Measurements from ENCODE around the gene CCDC88C. TPM values are rescaled to one million over a fixed set of nuclear protein-coding genes. Genes with fewer than 3 reads are reported as not detected.

CCDC88C gene
- polyA plus RNA-seq, 12 donors = 8.9 to 30.9 (median 13.1) TPM; not detected in 1

DNA sequence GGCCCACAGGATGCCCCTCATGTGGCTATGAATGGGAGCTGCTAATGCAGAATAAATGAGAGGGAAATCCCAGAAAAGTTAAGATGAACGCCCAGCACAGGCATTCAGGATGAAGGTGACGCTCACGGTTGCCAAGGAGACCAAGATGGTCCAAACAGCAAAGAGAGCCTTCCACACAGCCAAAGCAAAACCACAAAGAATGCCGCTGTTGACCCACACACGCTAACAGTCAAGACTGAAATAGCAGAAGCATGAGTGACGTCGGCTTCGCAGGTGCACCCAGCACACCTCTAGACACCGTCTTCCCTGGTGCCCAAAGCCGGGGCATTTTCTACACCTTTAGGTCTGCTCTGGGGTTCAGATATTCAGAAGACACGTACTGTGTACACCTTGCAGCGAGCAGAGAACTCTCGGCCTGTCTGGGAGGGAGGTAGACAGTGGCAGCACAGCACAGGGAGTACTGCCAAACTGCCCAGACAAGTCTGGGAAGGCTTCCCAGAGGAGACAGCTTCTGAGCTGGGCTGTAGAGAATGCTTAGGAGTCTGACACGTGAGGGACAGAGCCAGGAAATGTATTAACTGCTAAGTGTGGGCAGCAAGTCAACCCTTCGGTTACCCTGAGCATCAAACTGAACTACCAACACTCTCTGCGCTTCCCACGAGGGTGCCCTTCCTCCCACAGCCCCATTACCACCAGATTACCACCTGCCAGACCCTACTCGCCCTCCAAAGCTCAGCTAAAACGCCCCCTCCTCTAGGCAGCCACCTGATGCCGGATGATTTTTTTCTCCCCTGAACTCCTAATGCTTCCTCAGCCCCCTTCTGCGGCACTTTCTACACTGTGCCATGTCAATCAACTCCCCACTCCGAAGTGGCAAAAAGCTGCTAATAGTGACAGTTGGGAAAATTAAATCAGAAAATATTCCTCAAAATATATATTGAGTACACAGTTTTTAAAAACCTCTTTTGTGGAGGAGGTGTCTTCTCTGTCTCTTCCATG lies 50.1 kb downstream of the CCDC88C start:
- DNase-seq = no peak

DNA sequence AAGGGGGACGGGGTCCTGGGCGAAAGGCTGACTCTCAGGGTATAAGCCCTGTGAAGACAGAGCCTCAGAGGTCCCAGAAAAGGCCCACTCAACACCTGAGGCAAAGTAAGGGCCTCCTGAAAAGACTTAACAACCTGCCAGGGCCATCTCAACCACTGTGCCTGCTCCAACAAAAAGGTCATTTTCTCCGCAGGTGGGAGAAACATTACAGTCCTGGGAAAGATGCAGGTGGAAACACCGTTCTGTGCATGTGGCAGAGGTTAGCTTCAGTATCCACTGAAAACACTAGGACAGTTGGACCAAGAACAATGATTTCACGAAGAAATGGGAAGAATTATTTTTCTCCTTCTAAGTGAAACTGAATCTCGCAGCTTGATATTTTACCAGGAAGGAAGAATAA lies 50.9 kb downstream of the CCDC88C start:
- DNase-seq = no peak

DNA sequence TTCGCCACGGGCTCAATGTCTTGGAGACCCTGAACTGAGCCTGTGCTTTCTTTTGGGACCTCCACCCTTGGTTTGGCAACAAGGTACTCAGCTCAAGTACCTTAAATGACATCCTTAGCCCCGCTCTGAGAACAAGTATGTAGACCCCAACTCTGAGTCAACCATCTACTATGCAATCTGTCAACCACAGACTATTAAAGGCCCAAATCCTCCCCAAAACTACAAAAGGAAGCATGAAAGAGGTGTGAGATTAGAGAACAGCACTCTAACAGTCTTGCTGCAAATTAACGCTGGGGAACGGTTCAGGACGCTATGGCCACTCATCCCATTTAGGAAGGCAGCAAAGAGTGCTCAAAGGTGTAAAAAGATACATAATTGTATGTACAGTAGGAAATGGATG lies 52.1 kb downstream of the CCDC88C start:
- DNase-seq = no peak

DNA sequence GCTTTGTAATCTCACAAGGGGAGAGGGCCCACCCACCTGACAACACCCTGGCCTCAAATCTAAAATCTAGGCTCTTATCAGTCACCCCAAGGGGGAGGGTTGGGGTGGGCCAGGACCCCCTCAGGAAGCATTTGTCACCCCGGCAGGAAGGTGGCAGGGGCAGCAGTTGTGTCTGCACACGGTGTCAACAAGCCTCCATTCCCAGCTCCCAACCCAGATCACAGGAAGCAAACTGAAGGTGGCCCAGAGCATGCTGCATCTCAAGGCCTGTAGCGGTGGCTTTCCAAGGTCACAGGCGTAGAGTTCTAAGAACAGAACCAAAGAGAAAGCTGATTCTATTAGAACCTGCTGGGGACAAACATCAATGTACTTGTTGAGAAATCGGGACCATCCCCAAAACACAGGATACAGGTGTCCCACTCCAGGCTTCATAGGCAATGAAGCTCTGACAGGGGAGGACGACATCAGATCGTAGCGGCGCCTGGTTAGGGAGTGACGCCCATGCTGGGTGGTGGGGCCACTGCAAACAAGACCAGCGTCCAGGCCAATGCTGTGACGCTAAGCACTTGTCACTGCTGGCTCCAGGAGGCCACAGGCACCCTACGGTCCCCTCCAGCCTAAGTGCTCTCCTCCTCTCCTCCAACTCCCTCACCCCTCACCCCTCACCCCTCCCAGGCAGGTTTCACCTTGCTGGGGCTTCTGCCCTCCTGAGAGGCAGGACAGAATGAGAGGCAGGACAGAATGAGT lies 52.9 kb downstream of the CCDC88C start:
- no peak for DNase-seq

DNA sequence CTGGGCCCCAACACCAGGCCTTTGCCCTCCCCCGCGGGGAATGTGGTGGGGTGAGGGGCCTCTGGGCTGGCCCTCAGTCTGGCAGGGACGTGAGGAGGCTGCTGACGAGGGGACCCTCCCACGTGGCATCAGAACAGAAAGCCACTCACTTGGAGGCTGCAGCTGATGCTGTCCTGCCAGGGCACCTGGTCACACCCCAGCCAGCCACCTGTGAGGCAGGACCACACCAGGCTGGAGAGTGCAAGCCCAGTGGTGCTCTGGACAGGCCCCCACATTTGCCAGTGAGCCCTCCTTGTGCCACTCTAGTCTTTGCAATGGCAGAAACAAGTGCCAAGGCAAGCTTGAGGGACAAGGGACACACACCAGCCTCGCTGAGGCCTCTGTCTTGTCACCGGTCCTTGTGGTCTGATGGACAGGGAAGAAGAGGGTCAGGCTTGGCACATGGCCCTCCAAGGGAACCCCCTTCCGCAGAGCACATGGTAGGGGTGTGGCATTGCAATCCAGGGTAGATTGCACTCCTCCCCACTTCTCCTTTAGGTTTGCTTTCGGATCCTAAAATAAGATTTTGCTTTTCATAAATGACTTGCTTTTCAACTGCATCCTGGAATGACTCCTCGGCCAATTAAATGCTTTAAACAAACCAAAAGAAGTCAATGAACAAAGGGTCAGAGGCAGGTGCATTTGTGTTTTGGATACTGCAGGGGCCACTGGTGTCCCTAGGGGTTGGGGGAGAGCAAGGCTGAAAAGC lies 53.7 kb downstream of the CCDC88C start:
- no peak for DNase-seq

DNA sequence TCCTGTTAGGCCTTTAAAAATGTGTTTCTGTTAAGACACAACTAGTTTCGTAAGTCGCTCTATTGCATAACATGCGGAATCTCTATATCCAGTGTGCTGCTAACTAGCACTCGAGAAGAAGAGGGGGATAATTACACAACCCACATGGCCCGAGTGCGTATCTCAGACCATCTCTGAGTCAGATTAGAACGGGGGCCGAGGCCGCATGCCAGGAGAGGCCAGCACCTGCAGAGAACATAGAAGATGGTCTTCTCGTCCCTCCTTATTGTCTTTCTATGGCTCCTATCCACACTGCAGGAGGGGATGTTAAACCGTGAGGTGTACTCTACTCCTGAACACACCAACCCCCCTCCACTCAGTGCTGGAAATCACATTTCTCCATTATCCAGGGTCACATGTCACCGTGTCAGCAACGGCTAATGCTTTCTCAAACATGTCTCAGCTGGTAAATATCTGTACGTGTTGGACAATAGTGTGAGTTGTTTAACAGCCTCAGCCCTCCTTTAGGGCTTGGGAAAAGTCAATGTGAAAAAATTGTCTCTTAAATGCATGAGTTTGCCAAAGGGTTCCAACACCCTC lies 56.3 kb downstream of the CCDC88C start:
- DNase-seq = no peak

DNA sequence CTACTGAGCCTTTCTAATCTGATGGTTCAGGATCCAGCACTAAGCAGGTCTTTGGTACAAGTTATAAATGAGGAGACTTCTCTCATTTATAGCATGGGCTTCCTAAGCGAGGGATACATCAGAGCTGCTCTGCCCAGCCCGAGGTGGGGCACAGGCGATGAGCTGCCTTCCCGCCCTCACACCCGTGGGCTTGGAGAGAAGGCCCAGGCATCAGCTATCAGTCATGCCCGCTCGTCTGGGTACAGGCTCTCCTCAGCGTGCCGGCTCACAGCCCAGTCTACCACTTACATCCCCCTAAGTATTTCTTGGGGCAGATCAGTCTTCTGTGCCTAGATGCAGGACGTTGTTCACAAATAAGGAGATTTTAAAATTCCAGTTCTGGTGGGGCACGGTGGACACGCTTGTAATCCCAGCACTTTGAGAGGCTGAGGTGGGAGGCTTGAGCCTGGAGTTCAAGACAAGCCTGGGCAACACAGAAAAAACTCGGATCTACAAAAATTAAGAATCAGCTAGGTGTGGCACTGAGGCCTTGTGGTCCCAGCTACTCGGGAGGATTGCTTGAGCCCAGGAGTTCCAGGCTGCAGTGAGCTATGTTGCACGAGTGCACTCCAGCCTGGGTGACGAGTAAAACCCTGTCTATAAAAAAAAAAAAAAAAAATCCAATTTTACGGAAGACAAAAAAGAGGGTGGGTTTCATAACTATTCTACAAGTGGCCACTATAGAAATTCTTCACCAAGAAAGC lies 57.0 kb downstream of the CCDC88C start:
- no peak for DNase-seq

DNA sequence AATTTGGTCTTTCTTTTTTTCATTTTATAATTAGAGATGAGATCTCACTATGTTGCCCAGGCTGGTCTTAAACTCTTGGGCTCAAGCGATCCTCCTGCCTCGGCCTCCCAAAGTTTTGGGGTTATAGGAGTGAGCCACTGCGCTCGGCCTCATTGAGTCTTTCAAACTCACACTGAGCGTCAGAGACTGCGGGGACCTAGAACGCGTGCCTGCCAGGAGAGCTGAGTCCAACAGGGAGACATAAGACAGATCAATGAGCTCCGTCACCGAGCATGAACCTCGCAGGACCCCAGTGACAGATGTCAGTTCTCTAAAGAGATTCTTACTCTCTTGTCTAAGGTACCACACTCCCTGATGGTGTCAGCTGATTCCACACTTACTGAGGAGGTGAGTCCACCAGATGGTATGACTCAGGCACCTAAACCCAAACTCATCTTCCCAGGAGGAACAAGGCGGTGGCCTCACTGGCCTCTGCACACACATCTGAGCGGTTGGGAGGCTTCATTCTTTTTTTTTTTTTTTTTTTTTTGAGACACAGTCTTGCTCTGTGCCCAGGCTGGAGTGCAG lies 58.9 kb downstream of the CCDC88C start:
- no peak for DNase-seq

DNA sequence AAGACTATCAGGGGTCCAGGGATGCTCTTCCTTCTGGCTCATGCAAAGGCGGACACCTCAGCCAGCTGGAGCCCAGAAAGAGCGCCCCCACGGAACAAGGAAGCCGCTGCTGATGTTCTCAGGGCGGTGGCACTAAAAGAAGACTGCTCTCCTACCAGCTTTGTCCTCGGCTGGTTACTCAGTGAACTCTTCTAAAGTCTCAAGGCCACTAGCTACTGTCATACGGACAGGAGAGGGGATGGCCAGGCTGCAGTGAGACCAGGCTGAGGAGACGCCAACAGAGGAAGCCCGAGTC lies 59.6 kb downstream of the CCDC88C start:
- no peak for DNase-seq

DNA sequence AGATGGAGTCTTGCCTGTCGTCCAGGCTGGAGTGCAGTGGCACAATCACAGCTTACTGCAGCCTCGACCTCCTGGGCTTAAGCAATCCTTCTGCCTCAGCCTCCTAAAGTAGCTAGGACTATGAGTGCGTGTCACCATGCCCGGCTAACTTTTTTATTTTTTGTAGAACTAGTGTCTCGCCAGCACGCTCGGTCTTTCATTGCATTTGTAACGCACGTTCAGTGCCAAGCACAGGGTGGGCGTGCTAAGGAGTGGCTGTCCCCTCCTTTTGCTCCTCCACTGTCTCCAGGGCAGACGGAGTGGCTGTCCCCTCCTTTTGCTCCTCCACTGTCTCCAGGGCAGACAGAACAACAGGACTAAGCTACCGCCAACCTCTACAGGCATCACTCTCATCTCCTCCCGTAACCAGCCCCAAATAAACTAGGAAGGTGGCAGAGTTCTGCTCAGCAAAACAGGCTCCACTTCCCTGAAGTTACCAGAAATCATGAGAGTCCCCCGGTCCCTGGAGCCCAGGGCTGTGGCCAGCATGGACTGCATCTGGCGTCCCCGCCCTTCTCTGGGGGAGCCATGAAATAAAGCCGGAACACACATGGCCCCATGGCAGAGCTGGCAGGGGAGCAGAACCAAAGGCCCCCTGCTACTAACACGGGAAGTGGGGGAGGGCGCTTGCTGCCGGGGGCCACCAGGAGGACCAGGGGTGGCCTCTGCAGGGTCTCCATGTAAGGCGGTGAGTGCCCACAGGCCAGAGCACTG lies 60.2 kb downstream of the CCDC88C start:
- DNase-seq = no peak

DNA sequence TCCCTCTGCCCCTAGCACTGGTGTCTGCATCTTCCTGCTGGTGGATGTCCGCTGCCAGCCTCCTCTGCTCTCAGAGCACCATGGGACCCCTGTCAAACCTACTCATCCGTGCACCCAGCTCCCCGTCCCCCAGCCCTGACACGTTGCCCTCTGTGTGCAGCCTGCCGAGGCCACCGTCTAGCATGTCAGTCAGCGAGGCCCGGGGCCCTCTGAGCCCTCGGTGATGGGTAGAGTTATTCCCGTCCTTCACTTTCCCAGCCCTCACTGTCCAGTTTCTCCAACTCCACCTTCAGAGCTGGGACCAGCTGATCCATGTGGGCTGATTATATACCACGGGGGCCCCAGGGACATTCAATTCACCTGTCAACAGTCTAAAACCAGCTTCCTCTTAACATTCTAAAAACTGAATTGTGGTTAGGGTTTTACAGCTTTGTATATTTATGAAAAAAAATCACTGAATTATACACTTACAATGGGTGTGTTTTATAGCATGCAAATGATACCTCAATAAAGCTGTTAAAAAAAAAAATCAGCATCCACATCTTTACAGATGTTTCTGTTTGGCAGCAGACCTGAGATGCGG lies 61.3 kb downstream of the CCDC88C start:
- no peak for DNase-seq

DNA sequence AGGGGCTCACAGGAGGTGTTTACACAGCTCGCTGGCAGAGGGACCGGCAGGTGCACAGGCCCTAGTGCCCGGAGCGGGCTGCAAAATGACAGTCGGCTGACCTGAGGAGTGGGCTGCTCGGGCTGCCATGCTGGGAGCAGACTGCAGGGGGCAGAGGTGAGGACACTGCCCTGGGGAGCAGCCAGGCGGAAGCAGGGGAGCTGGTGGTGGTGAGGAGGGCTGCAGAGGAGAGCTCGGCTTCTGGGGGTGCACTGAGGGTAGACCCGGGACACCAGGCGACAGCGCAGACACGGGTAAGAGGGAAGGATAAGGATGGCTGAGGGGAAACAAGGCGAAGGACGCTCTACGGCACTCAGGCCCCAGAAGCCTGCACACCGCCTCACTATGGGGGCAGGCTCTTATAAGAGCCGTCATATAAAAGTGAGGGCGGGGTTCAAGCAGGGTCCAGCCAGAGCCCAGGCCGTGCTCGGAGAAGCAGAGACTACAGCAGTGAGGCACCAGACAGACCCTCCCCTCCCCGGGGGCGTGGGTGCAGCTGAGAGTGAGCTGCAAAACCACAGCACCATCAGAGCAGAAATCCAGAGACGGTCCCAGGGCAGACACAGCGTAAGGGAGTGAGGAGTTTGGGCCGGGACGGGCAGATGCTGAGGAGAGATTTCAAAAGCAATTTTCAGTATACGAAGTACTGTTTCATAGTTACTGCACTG lies 62.5 kb downstream of the CCDC88C start:
- no peak for DNase-seq

DNA sequence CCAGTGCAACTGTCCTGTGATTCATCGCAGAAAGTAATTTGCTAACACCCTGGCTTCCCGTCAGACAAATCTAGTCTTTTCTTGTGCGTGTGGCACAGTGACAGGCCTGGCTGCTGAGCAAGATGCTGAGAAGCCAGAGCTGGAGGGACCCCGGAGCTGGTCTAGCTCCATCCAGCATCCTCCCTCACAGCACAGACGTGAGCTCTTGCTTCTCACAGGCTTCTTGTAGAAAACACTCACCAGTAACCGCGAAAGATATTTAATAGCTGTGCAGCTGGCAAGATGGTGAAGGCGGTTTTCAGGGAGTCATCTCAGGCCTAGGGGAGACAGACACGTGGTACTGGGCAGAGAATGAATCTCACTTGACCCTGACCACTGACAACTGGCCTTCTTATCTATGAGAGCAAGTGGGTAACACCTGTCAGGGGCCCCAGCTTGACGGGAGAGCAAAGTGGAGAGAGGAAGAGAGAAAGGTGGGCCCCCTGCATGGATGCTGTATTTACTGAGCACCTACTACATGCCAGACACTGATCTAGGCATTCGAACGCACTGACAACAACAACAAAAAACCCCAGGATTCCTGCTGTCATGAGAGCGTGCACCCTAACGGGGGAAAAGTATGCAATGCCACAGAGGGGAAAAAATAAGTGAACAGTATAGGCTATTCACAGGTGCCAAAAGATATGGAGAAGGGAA lies 63.3 kb downstream of the CCDC88C start:
- peak; percentile 78 for DNase-seq

DNA sequence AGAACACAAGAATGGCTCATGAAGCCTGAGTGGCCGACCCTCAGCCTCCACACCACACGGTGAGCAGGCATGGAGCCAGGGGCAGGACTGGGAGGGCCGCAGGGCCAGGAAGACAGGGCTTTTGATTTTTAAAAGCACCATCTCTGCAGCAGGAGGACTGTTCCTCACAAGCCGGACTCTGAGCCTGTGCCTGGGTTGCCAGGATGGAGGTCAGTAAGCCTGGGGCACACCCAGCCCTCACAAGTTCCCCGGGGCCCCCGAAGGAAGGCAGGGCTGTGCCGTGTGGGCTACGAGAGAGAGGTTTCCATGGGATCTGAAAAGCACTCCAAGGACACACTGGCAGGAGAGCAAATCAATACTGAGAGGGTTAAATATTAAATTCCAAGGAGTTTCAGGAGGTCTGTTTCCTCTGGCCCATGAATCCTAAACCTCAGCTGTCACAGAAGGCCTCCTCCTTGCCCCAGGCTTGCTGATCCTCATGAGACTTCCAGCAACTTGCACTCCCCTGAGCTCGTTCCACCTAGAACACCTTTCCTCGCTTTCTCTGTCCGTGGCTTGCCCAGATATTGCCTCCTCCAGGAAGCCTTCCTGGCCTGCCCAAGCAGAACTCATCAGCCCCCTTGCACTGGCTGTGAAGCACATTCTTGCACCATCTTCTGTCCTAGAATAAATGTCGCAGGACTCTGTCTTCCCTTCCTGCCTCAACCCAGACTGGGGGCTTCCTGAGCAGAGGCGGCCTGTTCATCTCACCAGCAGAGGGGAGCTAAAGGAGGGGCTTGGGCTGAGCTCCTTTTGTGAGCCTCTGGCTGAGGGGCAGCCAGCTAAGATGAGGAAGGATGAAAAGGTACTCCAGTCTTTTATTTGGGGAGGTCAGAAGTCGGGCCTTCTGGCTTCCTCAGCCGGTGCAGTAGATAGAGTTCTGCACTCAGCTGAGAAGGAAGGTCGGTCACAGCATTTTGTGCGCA lies 64.6 kb downstream of the CCDC88C start:
- DNase-seq = no peak

DNA sequence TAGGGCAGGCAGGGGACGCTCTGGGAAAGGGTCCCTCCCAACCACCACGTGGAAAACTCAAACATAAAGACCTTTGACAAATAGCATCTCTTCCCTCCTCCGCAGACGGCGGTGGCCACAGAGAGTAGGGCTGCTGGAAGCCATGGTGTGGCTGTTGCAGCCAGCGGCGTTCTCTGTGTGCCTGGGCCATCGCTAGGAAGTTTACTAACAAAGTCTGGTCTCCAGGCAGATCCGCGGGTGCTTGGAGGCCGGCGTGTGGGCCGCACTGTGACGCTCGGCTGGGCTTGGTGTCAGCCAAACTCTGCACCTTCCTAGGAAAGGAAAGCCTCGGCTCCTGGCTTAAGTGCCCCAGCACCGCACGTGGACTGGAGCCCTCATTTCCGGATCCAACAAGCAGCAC lies 65.6 kb downstream of the CCDC88C start:
- DNase-seq = peak; percentile 54

DNA sequence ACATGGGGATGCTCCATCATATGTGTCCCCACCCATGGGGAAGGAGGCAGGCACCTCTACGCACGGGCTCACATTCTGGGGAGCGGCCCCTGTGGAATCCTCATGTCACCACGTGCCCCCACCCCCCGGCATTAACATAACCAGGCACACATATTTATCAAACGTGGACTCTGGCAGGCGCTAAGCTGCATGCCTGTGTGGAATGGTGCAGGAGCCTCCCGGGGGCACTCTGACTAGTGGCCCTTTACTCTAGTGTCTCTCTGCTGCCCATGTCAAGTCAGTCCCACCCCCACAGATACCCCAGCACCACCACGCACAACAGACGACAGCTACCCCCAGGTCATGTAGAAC lies 66.1 kb downstream of the CCDC88C start:
- DNase-seq = no peak

DNA sequence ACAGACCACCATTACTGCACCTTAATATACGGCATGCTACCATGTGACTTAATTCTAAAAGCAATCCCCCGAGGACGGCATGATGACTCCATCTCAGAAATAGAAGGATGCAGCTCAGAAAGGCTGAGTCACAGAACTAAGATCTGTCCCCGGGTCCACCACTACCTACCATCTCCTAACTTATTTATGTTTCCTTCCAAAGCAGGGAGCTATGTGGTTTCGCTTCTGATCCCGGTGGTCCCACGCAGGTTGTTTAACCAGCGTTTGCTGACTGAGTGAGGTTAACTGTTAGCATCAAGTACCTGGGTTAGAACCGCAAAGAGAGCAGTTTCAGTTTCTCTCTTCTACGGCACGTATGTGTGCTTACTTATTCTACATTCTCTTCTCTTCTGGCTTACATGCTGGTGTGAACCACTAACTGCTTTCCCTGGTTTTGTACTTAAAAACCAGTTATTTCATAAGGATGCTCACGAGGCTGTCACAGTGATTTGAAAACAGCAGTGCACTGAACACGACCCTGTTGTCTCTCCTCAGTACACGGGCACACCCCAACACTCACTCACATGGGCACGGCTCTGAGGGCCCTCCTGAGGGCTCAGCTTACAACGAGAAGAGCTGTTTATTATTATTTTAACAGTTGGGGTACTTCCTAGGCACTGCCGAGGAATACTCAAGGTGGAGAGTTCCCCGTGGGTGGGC lies 66.7 kb downstream of the CCDC88C start:
- no peak for DNase-seq
